ENCODE measurements around the gene TBC1D22B.
"Not testable (repeated sequence)": the region's sequence is repeated elsewhere in the genome, so short reads cannot be mapped to it uniquely, and the experiment has no call there.

TBC1D22B gene

DNA sequence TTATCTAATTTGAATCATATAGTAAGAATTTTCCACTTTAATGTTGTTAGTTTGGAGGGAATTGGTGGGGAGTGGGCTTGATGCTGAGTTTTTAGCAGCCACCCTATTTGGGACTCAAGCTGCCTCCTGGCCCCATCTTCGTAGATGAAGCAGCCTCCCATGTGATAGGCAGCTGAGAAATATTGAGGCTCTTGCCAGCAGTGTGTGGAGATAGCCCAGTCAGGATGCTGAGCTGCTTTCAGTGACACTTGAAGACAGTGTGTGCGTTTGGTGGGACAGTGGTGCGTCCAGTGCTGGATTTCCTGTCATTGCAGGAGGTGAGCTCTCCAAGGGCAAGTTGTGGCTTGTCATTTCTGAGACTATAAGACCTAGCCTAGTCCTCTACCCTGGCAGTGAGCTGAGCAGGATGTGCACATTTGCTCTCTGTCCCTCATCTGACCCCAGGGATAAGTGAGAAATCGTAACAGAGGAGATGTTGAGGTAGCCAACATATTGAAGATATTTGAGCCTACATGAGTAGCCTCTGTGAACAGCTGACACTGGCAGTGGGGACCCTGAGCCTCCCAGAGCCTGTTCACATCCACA is 48.4 kb downstream of the TBC1D22B start:
- DNase-seq, result no peak

- no peak for DNase-seq
Observed at GRCh38 chr6:37306624-37307222, 49.2 kb downstream of the TBC1D22B start.

DNA sequence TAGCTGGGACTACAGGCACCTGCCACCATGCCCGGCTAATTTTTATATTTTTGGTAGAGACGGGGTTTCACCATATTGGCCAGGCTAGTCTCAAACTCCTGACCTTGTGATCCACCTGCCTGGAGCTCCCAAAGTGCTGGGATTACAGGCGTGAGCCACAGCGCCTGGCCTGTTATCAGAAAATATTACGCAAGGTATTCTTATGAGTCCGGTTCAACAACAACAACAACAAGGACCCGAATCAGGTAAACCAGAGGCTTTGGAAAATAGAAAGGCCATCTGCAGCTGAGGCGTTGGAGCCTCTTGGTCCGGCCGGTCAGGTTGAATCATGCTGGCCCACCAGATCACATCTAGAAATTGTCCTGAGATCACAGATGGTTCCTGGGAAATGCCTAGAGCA is 49.9 kb downstream of the TBC1D22B start:
- not testable (repeated sequence) for DNase-seq

GRCh38 chr6:37308069-37308815 is 50.7 kb downstream of the TBC1D22B start:
- DNase-seq, result no peak

DNA sequence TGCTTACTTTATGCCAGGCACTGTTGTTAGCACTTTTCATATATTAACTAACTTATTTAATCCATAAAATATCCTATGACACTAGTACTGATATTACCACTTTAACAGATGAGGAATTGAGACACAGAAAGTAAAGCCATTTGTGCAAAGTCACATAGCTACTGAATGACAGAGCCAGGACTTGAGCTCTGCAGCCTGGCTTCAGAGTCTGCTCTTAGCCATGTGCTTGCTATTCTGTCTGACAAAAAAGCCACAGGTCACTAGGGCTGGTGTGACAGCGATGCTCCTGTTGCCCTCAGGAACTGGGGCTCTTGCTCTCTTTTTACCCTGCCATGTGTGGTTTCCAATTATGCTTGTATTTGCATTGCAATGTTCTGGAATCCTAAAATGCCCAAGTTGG is 51.5 kb downstream of the TBC1D22B start:
- DNase-seq, result no peak

DNA sequence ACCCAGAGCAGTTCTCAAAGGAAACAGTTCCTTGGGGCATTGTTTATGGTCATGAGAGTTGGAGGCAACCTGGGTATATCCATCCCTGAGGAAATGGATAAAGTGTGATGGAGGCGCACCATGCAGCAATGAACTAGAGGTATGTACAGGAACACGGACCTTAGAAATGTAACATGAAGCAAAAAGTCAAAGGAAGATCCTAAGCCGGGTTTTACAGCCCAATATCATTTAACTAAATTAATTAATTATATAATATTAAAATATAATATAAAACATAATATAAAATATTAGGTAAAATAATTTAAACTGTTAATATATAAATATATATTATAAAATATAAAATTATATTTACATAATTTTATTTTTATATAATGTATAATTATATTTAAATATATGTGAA is 52.1 kb downstream of the TBC1D22B start:
- no peak for DNase-seq

DNA sequence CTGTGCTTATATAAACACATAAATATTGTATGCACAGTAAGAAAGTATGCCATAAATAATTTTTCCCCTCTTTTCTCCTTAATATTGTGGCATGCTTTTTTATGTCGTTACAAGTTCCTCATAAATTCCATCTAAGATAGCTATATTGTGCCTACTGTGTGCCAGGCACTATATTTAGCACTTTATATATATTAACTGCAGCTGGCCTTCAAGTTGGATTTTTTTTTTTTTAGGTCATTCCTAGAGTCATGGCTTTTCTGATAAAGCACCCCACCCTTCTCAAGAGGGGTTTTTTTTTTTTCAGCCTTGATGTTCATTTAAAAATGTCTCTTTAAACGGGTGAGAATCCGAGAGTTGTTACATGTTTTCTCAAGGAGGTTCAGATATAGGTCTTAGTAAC is 53.4 kb downstream of the TBC1D22B start:
- no peak for DNase-seq

GRCh38 chr6:37311741-37312473 is 54.3 kb downstream of the TBC1D22B start:
- no peak for DNase-seq

GRCh38 chr6:37313723-37314486 is 56.3 kb downstream of the TBC1D22B start:
- no peak for DNase-seq

GRCh38 chr6:37314487-37315156 is 57.0 kb downstream of the TBC1D22B start:
- peak; percentile 51 to 62 for DNase-seq

DNA sequence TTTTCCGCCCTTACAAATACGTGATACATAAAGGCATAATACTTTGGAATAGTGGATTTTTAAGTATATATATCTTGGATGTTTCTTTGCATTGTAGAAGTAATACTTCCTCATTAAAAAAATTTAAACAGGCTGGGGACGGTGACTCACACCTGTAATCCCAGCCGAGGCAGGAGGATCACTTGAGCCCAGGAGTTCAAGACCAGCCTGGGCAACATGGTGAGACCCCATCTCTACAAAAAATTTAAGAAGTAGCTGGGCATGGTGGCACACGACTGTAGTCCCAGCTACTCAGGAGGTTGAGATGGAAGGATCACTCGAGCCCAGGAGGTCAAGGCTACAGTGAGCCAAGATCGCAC is 57.6 kb downstream of the TBC1D22B start:
- DNase-seq, result no peak

DNA sequence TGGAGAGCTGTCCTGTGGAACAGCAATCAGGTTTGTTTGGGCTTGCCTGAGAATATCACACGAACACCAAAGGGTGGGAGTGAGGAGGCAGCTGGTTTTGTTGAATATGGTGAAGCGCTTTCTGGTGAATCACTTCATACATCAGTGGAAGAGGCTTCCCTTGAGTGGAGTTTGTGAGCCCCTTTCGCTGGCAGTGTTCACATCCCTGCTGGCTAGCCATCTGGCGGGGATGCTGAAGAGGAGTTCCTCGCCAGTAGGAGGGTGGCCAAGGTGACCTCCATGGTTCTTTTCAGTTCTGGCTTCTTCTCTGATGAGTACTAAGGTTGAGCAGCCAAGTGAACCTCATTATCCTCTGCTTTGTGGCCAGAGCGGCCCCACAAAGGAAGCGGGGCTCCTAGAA is 58.5 kb downstream of the TBC1D22B start:
- DNase-seq, result no peak

DNA sequence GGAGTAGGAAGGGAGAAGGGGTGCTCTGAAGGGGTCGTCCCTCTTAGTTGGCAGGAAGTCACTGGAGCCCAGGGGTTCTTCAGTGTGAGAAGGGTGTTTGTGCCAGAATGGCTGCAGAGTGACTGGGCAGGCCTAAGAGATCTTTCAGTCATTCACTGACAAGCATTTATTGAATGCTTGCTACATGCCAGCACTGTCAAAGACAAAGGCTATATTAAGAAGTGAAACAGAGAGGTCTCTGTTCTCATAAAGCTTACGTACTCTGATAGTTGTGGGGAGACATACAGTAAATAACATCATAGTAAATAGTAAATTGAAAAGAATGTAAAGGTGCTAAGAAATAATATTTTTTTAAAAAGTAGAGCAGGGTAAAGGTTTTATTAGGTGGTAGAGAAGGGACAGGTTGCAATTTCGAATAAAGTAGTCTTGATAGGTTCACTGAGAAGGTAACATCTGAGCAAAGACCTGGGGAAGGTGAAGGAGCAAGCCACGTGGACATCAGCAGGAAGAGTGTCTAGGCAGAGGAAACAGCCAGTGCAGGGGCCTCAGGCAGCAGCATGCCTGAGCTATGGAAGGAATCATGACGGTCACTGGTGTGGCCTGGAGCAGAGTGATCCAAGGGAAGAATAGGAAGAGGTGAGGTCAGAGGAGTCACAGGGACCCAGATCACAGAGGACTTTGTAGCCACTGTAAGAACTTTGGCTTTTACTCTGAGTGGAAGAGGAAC is 59.9 kb downstream of the TBC1D22B start:
- no peak for DNase-seq

DNA sequence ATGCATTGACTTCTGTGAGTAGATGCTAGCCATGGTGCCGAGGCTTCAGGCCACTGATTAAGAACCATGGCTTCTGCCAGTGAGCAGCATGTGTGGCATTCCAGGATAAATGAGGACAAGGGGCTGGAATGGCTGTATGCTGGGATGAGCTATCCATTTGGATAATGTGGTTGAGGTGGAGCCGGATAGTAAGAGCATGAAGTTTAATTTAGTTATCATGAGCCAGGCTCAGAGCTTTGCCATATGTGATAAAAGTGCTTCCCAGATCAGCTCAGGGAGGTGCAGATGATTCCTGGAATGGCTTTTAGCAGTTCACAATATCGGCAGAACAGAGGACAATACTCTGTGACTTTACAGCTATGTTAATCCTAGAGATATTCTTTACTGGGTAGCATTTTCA is 61.6 kb downstream of the TBC1D22B start:
- DNase-seq, result no peak

GRCh38 chr6:37319856-37320480 is 62.4 kb downstream of the TBC1D22B start:
- DNase-seq, result no peak

DNA sequence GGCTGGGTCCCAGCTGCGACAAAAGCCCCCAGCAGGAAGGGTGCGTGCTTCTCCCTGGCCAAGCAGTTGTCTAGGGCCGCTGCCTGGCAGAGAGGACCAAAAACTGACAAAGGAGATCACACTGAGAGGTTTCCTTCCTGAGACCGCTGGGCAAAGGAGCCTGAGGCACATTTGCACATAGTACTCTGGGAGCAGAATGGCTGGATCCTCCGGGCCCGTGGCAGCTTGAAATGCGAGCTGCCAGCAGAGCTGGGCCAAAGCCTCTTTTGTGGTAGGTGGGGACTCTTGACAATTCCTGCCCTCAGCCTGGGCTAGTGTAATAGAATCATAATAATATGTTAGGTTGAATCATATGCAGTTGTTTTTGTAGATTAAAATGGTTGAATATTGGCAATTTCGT is 63.1 kb downstream of the TBC1D22B start:
- DNase-seq, result no peak

- DNase-seq, result no peak
Observed at GRCh38 chr6:37321101-37321500, 63.5 kb downstream of the TBC1D22B start.

GRCh38 chr6:37321516-37322415 is 64.2 kb downstream of the TBC1D22B start:
- DNase-seq, result no peak

DNA sequence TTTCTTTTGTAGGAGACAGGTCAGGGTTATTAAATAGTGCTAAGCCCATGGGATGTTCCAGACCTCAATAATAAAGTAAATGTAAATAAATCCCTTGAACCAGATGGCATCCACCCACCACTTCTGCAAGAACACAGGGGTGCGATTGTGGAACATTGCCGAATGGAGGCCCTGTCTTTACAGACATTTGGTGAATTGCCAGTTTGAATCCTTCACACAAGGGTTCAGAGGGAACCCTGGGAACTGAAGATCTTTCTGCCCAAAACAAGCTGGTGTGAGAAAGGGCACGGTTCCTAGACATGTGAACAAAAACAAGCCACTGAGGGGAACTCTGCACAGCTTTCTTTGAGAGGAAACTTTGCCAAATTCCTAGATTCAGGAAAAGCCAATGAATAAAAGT is 66.0 kb downstream of the TBC1D22B start:
- no peak for DNase-seq

All from AML-193 (cell line).